Measurements from ENCODE around the gene GRM2.
"Not testable (repeated sequence)": the region's sequence is repeated elsewhere in the genome, so short reads cannot be mapped to it uniquely, and the experiment has no call there.

Gene GRM2

DNA sequence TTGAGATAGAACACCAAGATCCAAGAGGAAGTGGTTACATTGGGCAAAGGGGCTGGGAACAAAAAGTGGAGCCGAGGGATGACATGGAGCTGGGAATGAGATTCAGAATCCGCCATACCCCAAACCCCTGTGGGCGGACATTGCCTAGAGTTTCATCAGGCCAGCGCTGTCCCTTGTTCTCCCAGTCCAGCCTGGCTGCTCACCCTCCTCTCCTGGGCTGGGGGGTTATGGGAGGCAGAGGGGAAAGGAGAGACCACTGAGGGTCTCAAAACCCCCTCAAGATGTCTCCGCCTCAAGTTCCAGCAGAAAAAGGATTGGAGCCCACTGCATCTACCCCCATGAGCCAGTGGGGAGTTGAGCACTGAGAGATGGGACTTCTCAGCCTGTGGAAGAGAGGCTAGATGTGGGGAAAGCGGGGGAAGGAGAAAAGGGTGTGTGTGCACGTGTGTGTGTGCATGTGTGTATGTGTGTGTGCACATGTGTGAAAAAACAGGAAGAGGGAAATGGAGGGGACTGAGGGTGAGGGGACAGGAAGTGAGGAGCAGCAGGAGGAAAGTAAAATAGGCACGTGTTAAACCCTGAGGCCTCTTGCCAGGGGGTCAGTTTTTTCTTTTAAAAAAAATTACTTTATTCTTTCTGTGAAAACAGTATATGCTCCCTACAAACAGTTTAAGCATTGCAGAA is 14.3 kb downstream of the GRM2 start:
- DNase-seq (ENCODE audit: extremely low read depth in 1 of 2, low read depth in 1 of 2): no peak

- no peak for DNase-seq (ENCODE audit: extremely low read depth in 1 of 2, low read depth in 1 of 2)
Measured at GRCh38 chr3:51722362-51722761, 15.5 kb downstream of the GRM2 start.

- no peak for DNase-seq (ENCODE audit: extremely low read depth in 1 of 2, low read depth in 1 of 2)
Measured at GRCh38 chr3:51727500-51727899, 20.6 kb downstream of the GRM2 start.

- DNase-seq (ENCODE audit: extremely low read depth in 1 of 2, low read depth in 1 of 2): no peak
Measured at GRCh38 chr3:51729042-51729633, 22.3 kb downstream of the GRM2 start.

DNA sequence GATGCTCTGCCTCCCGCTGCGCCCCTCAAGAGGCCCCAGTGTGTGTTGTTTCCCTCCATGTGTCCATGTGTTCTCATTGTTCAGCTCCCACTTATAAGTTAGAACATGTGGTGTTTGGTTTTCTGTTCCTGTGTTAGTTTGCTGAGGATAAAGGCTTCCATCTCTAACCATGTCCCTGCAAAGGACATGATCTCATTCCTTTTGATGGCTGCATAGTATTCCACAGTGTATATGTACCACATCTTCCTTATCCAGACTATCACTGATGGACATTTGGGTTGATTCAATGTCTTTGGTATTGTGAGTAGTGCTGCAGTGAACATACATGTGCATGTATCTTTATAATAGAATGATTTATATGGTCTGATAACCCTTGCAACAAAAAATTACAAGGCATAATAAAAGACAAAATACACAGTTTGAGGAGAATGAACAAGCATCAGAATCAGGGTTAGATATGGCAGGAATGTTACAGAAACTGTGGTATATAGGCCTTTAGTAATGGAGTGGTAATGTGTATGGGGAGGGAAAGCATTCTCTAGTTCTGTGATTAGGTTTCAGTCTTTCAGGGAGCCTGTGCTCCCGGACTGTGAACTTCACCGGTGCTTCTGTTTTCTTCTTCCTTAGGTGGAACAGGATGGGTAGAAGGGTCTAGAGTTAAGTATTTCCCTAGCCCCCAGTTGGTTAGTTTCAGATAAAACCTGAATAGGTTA is 27.1 kb downstream of the GRM2 start:
- no peak for DNase-seq (ENCODE audit: extremely low read depth in 1 of 2, low read depth in 1 of 2)

DNA sequence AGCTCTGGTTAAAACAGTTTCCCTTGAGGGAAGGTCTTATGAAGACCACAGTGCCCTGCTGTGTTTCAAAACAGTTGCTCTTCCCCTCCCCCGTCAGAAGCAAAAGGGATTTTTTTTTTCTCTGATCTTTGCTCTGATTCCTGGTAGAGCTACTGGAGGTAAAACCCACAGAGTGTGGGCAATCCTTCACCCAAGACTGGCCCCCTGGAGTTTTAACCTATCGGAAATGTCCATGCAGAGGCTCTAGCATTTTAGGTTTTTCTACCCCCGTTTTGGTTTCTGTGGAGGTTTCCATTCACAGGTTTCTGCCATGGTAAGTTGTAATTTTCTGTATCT is 27.7 kb downstream of the GRM2 start:
- no peak for DNase-seq (ENCODE audit: extremely low read depth in 1 of 2, low read depth in 1 of 2)

DNA sequence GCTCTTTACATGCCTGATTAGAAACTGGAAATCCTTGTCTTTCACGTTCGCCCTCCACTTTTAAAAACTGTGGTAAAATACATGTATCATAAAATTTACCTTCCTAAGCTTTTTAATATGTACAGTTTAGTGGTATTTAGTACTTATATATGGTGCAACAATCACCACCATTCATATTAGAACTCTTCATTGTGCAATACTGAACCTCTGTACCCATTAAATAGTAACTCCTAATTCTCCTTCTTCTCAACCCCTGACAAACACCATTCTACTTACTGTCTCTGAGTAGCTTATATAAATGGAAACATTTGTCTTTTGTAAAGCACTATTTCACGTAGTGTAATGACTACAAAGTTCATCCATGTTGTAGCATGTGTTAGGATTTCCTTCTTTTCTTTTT is 28.2 kb downstream of the GRM2 start:
- DNase-seq (ENCODE audit: extremely low read depth in 1 of 2, low read depth in 1 of 2): no peak

GRCh38 chr3:51735950-51736349 is 29.1 kb downstream of the GRM2 start:
- DNase-seq (ENCODE audit: extremely low read depth in 1 of 2, low read depth in 1 of 2): no peak

DNA sequence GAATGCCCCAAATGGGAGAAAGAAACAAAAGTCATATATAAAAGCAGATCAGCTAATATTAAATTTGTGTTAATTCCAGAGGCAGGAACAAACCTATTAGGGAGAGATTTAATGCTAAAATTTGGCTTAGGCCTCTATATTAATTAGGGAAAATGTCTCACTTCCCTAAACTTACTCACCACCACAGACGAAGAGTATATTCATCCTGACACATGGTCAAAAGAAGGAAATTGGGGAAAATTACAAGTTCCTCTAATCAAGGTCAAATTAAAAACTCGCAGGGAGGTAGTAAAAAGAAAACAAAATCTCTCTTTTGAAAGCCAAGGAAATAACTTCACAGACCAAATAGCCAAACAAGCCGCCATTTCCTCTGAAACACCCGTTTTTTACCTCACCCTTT is 32.2 kb downstream of the GRM2 start:
- no peak for DNase-seq (ENCODE audit: extremely low read depth in 1 of 2, low read depth in 1 of 2)

DNA sequence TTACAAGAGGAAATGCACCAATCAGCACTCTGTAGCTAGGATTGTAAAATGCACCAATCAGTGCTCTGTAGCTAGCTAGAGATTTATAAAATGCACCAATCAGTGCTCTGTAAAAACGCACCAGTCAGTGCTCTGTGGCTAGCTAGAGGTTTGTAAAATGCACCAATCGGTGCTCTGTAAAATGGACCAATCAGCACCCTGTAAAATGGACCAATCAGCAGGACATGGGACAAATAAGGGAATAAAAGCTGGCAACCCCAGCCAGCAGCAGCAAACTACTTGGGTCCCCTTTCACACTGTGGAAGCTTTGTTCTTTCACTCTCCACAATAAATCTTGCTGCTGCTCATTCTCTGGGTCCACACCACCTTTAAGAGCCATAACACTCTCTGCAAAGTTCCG is 35.5 kb downstream of the GRM2 start:
- not testable (repeated sequence) for DNase-seq (ENCODE audit: extremely low read depth in 1 of 2, low read depth in 1 of 2)

GRCh38 chr3:51742978-51743377 is 36.1 kb downstream of the GRM2 start:
- DNase-seq (ENCODE audit: extremely low read depth in 1 of 2, low read depth in 1 of 2): not testable (repeated sequence)

- no peak for DNase-seq (ENCODE audit: extremely low read depth in 1 of 2, low read depth in 1 of 2)
Measured at GRCh38 chr3:51747840-51748239, 41.0 kb downstream of the GRM2 start.

- DNase-seq (ENCODE audit: extremely low read depth in 1 of 2, low read depth in 1 of 2): no peak
Measured at GRCh38 chr3:51748327-51748726, 41.5 kb downstream of the GRM2 start.

- no peak for DNase-seq (ENCODE audit: extremely low read depth in 1 of 2, low read depth in 1 of 2)
Measured at GRCh38 chr3:51750878-51751277, 44.0 kb downstream of the GRM2 start.

GRCh38 chr3:51751287-51751686 is 44.4 kb downstream of the GRM2 start:
- no peak for DNase-seq (ENCODE audit: extremely low read depth in 1 of 2, low read depth in 1 of 2)

DNA sequence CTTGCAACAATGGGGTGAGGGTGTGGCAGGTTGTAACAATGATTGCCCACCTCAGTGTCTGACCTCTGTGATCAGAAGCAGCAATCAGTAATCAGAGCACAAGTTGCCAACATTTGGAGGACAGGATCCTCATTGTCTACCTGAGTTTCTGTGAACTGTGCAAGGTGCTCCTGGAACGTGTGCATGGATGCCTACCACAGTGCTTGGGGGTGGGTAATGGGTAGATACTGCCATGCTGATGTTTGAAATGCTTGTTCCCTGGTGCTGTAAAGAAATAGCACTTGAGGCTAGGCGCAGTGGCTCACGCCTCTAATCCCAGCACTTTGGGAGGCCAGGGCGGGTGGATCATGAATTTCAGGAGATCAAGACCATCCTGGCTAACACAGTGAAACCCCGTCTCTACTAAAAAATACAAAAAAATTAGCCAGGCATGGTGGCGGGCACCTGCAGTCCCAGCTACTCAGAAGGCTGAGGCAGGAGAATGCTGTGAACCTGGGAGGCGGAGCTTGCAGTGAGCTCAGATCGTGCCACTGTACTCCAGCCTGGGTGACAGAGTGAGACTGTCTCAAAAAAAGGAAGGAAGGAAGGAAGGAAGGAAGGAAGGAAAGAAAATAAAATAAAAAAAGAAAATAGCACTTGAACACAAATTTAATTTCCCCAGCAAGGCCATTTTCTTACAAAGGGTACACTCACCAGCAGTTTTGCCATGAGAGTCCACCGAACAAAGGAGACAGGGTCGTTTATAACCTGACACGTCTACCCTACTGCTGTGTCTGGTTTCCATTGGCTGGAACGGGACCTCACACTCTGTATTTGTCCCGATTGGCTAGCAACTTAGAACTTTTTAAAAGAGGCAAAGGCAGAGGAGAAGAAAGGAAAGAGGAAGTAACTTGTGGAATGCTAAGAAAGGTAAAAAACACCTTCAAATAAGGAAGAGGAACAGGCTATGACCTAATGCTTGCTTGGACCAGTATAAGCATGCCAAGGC is 47.2 kb downstream of the GRM2 start:
- not testable (repeated sequence) for DNase-seq (ENCODE audit: extremely low read depth in 1 of 2, low read depth in 1 of 2)

GRCh38 chr3:51759203-51759602 is 52.3 kb downstream of the GRM2 start:
- no peak for DNase-seq (ENCODE audit: extremely low read depth in 1 of 2, low read depth in 1 of 2)
